ENCODE data around the gene HDAC4.

The HDAC4 gene

GRCh38 chr2:239061824-239062570, 338.8 kb downstream of the HDAC4 start:
- peaks cover 0 to 74% (median 55%) of the 10 kb centered on the region in 5 donors for H3K36me3 ChIP-seq (ENCODE audit: control insufficient read depth in 5 of 5, insufficient read depth in 5 of 5, low read length in 5 of 5)
- H3K4me1 ChIP-seq (ENCODE audit: control insufficient read depth in 5 of 5, insufficient read depth in 5 of 5, low read length in 5 of 5), result peaks cover 0 to 2% (median 0%) of the 10 kb centered on the region in 5 donors
- peaks cover 0 to 8% (median 5%) of the 10 kb centered on the region in 5 donors for H3K9me3 ChIP-seq (ENCODE audit: control insufficient read depth in 5 of 5, low read length in 5 of 5)
- H3K27ac ChIP-seq (ENCODE audit: low read depth, low read length), result no peak overlapping the region
- H3K27me3 ChIP-seq (ENCODE audit: control insufficient read depth in 5 of 5, insufficient read depth in 4 of 5, low read length in 5 of 5), result no peaks in the 10 kb centered on the region
- H3K9ac ChIP-seq (ENCODE audit: low read length in 5 of 5), result no peak overlapping the region
- no peak overlapping the region for H3K4me3 ChIP-seq (ENCODE audit: low read depth in 1 of 5, low read length in 5 of 5)

- Histone ChIP-seq H3K27me3 (ENCODE audit: control insufficient read depth in 5 of 5, insufficient read depth in 4 of 5, low read length in 5 of 5) (no peaks in the 10 kb centered on the region), H3K9me3 (ENCODE audit: control insufficient read depth in 5 of 5, low read length in 5 of 5) (peaks cover 0 to 8% (median 5%) of the 10 kb centered on the region in 5 donors), H3K4me1 (ENCODE audit: control insufficient read depth in 5 of 5, insufficient read depth in 5 of 5, low read length in 5 of 5) (peaks cover 0 to 2% (median 0%) of the 10 kb centered on the region in 5 donors), H3K4me3 (ENCODE audit: low read depth in 1 of 5, low read length in 5 of 5) (no peak overlapping the region), H3K9ac (ENCODE audit: low read length in 5 of 5) (no peak overlapping the region), H3K36me3 (ENCODE audit: control insufficient read depth in 5 of 5, insufficient read depth in 5 of 5, low read length in 5 of 5) (peaks cover 0 to 74% (median 52%) of the 10 kb centered on the region in 5 donors), H3K27ac (ENCODE audit: low read depth, low read length) (no peak overlapping the region)
These were observed 339.6 kb downstream of the HDAC4 start for GRCh38 chr2:239061121-239061666.

GRCh38 chr2:239060676-239061075, 340.1 kb downstream of the HDAC4 start:
- Histone ChIP-seq H3K27ac (ENCODE audit: low read depth, low read length) (no peak overlapping the region), H3K9me3 (ENCODE audit: control insufficient read depth in 5 of 5, low read length in 5 of 5) (peaks cover 0 to 8% (median 5%) of the 10 kb centered on the region in 5 donors), H3K4me3 (ENCODE audit: low read depth in 1 of 5, low read length in 5 of 5) (no peak overlapping the region), H3K4me1 (ENCODE audit: control insufficient read depth in 5 of 5, insufficient read depth in 5 of 5, low read length in 5 of 5) (peaks cover 0 to under 1% (median 0%) of the 10 kb centered on the region in 5 donors), H3K27me3 (ENCODE audit: control insufficient read depth in 5 of 5, insufficient read depth in 4 of 5, low read length in 5 of 5) (no peaks in the 10 kb centered on the region), H3K9ac (ENCODE audit: low read length in 5 of 5) (no peak overlapping the region), H3K36me3 (ENCODE audit: control insufficient read depth in 5 of 5, insufficient read depth in 5 of 5, low read length in 5 of 5) (peaks cover 0 to 74% (median 51%) of the 10 kb centered on the region in 5 donors)

GRCh38 chr2:239059854-239060253, 341.0 kb downstream of the HDAC4 start:
- Histone ChIP-seq H3K9me3 (ENCODE audit: control insufficient read depth in 5 of 5, low read length in 5 of 5) (peaks cover 0 to 8% (median 5%) of the 10 kb centered on the region in 5 donors), H3K4me1 (ENCODE audit: control insufficient read depth in 5 of 5, insufficient read depth in 5 of 5, low read length in 5 of 5) (no peaks in the 10 kb centered on the region), H3K4me3 (ENCODE audit: low read depth in 1 of 5, low read length in 5 of 5) (no peak overlapping the region), H3K9ac (ENCODE audit: low read length in 5 of 5) (no peak overlapping the region), H3K27ac (ENCODE audit: low read depth, low read length) (no peak overlapping the region), H3K36me3 (ENCODE audit: control insufficient read depth in 5 of 5, insufficient read depth in 5 of 5, low read length in 5 of 5) (peaks cover 0 to 71% (median 48%) of the 10 kb centered on the region in 5 donors), H3K27me3 (ENCODE audit: control insufficient read depth in 5 of 5, insufficient read depth in 4 of 5, low read length in 5 of 5) (no peaks in the 10 kb centered on the region)

GRCh38 chr2:239058766-239059165, 342.1 kb downstream of the HDAC4 start:
- Histone ChIP-seq H3K9ac (ENCODE audit: low read length in 5 of 5) (no peak overlapping the region), H3K4me3 (ENCODE audit: low read depth in 1 of 5, low read length in 5 of 5) (no peak overlapping the region), H3K27ac (ENCODE audit: low read depth, low read length) (no peak overlapping the region), H3K4me1 (ENCODE audit: control insufficient read depth in 5 of 5, insufficient read depth in 5 of 5, low read length in 5 of 5) (no peaks in the 10 kb centered on the region), H3K9me3 (ENCODE audit: control insufficient read depth in 5 of 5, low read length in 5 of 5) (peaks cover 0 to 8% (median 5%) of the 10 kb centered on the region in 5 donors), H3K36me3 (ENCODE audit: control insufficient read depth in 5 of 5, insufficient read depth in 5 of 5, low read length in 5 of 5) (peaks cover 0 to 71% (median 48%) of the 10 kb centered on the region in 5 donors), H3K27me3 (ENCODE audit: control insufficient read depth in 5 of 5, insufficient read depth in 4 of 5, low read length in 5 of 5) (no peaks in the 10 kb centered on the region)

- Histone ChIP-seq H3K9me3 (ENCODE audit: control insufficient read depth in 5 of 5, low read length in 5 of 5) (peaks cover 0 to 8% (median 5%) of the 10 kb centered on the region in 5 donors), H3K4me1 (ENCODE audit: control insufficient read depth in 5 of 5, insufficient read depth in 5 of 5, low read length in 5 of 5) (no peaks in the 10 kb centered on the region), H3K27me3 (ENCODE audit: control insufficient read depth in 5 of 5, insufficient read depth in 4 of 5, low read length in 5 of 5) (no peaks in the 10 kb centered on the region), H3K4me3 (ENCODE audit: low read depth in 1 of 5, low read length in 5 of 5) (no peak overlapping the region), H3K27ac (ENCODE audit: low read depth, low read length) (no peak overlapping the region), H3K36me3 (ENCODE audit: control insufficient read depth in 5 of 5, insufficient read depth in 5 of 5, low read length in 5 of 5) (peaks cover 0 to 75% (median 51%) of the 10 kb centered on the region in 5 donors), H3K9ac (ENCODE audit: low read length in 5 of 5) (no peak overlapping the region)
These were observed 343.3 kb downstream of the HDAC4 start for GRCh38 chr2:239057533-239057932.

GRCh38 chr2:239056611-239057010, 344.2 kb downstream of the HDAC4 start:
- no peaks in the 10 kb centered on the region for H3K4me1 ChIP-seq (ENCODE audit: control insufficient read depth in 5 of 5, insufficient read depth in 5 of 5, low read length in 5 of 5)
- H3K9me3 ChIP-seq (ENCODE audit: control insufficient read depth in 5 of 5, low read length in 5 of 5), result peaks cover 0 to 8% (median 5%) of the 10 kb centered on the region in 5 donors
- H3K27me3 ChIP-seq (ENCODE audit: control insufficient read depth in 5 of 5, insufficient read depth in 4 of 5, low read length in 5 of 5), result no peaks in the 10 kb centered on the region
- H3K27ac ChIP-seq (ENCODE audit: low read depth, low read length), result no peak overlapping the region
- no peak overlapping the region for H3K4me3 ChIP-seq (ENCODE audit: low read depth in 1 of 5, low read length in 5 of 5)
- peaks cover 0 to 78% (median 56%) of the 10 kb centered on the region in 5 donors for H3K36me3 ChIP-seq (ENCODE audit: control insufficient read depth in 5 of 5, insufficient read depth in 5 of 5, low read length in 5 of 5)
- no peak overlapping the region for H3K9ac ChIP-seq (ENCODE audit: low read length in 5 of 5)

- no peak overlapping the region for H3K4me3 ChIP-seq (ENCODE audit: low read depth in 1 of 5, low read length in 5 of 5)
- H3K36me3 ChIP-seq (ENCODE audit: control insufficient read depth in 5 of 5, insufficient read depth in 5 of 5, low read length in 5 of 5), result peaks cover 2 to 73% (median 50%) of the 10 kb centered on the region in 5 donors
- H3K9ac ChIP-seq (ENCODE audit: low read length in 5 of 5), result no peak overlapping the region
- H3K4me1 ChIP-seq (ENCODE audit: control insufficient read depth in 5 of 5, insufficient read depth in 5 of 5, low read length in 5 of 5), result no peaks in the 10 kb centered on the region
- H3K9me3 ChIP-seq (ENCODE audit: control insufficient read depth in 5 of 5, low read length in 5 of 5), result peaks cover 0 to 8% (median 5%) of the 10 kb centered on the region in 5 donors
- H3K27ac ChIP-seq (ENCODE audit: low read depth, low read length), result no peak overlapping the region
- H3K27me3 ChIP-seq (ENCODE audit: control insufficient read depth in 5 of 5, insufficient read depth in 4 of 5, low read length in 5 of 5), result no peaks in the 10 kb centered on the region
These were observed 344.9 kb downstream of the HDAC4 start for GRCh38 chr2:239055756-239056493.

- Histone ChIP-seq H3K4me3 (ENCODE audit: low read depth in 1 of 5, low read length in 5 of 5) (no peak overlapping the region), H3K9me3 (ENCODE audit: control insufficient read depth in 5 of 5, low read length in 5 of 5) (peaks cover 3 to 14% (median 10%) of the 10 kb centered on the region in 5 donors), H3K36me3 (ENCODE audit: control insufficient read depth in 5 of 5, insufficient read depth in 5 of 5, low read length in 5 of 5) (peaks cover 2 to 74% (median 45%) of the 10 kb centered on the region in 5 donors), H3K9ac (ENCODE audit: low read length in 5 of 5) (no peak overlapping the region), H3K27ac (ENCODE audit: low read depth, low read length) (no peak overlapping the region), H3K4me1 (ENCODE audit: control insufficient read depth in 5 of 5, insufficient read depth in 5 of 5, low read length in 5 of 5) (no peaks in the 10 kb centered on the region), H3K27me3 (ENCODE audit: control insufficient read depth in 5 of 5, insufficient read depth in 4 of 5, low read length in 5 of 5) (no peaks in the 10 kb centered on the region)
These were observed 345.9 kb downstream of the HDAC4 start for GRCh38 chr2:239054921-239055320.
